Amniotic epithelial cell (primary cell): ENCODE data around the gene NDUFV1.
A peak's percentile ranks its signal among the peaks of the same experiment; 100 is the strongest.

Source experiments
- DNase-seq: peaks from one replicate; pipeline ENCODE4 v3.0.0-alpha.2; 2010; ENCODE audit warnings: low read depth

The NDUFV1 gene

DNA sequence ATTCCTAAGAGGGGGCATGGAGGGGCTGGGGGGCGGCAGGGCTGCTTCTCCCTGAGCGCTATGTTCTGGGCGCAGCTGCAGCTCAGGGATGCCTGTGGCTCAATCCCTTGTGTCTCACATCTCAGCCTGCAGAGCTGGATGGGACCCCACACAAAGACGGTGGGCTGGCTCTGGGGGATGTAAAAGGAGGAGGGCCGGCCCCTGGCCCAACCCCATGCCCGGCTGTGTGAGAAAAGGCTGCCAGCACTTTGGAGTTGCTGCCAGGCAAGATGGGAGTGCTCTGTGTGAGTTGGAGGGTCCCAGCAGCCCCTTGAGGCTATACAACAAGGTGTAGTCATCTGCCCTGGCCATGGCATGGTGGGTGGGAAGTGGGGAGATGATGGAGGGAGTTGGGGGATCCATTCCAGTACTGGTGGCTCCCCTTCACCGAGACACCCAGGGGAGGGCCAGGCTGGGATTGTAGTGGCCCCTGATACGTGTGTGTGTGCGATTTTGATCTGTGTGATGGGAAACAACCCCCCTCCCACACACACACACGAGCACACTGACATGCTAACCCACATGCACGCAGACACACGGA is 34.1 kb downstream of the NDUFV1 start:
- no peak for DNase-seq

DNA sequence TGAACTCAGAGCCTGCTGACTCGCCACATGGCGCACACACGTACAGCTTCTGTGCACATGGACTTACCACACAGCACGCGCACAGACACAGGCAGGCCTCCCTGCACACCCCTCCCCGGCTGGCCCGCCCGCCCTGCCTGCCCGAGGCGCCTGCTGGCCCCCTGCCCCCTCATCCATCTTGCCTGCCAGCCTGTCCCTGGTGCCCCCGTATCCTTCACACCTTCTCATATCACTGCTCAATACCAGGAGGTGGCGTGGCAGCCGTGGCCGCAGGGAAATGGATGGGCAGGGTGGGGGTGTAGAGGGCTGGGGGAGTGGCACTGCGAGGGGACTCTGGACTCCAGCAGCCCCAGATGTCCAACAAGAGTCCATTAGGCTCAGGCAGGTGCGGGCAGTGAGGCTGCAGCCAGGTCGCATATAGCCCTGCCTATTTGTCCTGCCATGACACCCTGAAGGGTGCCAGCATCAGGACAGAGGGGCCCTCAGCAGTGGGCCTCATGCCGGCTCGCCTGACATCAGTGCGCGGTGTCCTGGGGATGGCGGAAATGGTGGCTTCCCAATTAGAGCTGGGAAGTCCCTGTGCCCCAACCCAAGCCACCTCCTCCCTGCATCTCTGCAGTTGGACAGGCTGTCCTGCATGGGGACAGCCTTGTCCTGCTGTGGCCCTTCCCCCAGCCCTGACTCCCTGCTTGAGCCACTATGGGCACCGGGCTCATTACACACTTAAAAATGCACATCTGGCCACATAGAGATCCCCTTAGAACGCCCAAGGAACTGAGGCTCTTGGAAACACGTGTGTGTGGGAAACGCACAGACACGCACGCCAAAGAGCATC is 34.8 kb downstream of the NDUFV1 start:
- no peak for DNase-seq

DNA sequence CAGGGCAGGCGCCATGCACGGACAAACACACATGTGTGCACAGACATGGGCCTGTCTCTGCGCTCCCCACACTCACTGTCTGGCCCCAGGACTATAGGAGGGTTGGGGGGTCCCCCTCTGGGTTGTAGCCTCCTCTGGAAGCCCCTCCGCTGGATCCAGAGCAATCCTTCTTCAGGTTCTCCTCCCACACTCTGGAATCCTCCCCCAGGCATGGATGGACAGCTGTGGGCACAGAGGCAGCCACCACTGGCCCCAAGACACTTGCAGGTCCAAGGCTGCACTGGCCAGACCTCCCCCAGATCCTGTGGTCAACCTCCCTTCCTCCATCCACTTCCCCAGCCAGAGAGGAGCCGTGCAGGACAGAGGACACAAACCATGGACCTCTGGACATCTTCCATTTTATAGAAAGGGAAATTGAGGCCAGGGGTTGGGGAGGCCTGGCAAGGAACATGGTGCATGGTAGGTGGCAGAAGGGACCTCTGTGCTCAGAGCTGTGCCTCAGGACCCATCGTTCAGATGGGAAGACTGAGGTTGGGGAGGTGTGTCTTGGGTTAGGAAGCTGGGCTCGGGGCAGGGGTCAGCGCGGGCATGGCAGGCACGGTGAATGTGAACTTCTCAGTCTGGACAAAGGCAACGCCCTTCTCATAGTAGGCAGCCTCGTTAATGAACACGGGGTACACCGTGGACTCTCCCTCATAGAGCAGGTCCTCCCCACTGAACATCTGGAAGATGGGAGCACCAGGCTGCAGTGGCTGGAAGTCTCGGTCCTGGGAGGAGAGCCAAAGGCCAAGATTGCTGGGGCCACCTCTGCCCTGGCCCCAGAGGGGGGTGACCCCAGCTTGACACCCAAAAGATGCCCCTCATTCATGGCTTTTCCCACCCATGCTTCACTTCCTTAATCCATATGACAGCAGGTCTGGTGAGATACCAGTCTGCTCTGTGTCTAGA is 35.7 kb downstream of the NDUFV1 start:
- DNase-seq, result no peak

- peak; percentile 19 for DNase-seq
Observed at GRCh38 chr11:67644042-67644441, 37.3 kb downstream of the NDUFV1 start.

DNA sequence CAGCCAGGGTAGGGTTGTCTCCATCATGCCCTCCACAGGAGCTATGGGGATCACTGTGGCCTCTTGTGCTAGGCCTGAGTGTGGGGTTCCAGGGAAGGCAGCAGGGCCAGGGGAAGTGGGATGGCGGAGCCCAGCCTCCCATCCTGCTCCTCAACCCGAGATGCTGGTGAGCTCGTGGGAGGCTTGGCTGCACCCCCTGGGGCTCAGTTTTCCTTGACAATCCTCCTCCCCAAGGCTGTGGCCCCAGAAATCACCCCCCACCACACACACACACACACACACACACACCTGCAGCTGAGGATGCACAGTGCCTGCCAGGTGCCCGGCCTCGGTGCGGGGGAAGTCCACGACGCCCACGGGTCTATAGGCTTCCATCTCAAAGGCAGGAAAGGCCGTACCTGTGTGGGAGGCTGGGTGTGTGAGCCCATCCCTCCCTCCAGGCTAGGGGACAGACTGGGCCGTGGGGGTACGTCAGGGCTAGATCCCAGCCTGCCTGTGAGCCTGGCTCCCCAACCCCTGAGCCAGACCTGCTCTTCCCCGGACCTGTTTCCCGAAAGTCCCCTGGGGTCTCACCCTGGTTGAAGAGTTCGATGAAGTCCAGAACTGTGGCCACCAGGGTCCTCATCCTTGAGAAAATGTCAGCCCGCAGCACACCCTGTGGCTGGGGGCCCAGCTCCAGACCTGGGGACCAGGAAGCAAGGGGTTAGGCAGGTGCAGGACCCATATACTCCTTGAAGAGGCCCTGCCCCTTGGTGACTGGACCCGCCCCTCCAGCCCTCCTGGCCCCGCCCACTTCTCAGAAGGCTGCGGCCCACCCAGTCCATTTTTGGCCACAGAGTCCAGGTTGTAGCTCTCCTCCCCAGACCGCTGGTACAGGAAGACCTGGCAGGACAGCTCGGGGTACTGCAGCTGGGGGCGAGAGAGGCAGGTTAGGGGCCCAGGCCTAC is 38.0 kb downstream of the NDUFV1 start:
- DNase-seq, result no peak

DNA sequence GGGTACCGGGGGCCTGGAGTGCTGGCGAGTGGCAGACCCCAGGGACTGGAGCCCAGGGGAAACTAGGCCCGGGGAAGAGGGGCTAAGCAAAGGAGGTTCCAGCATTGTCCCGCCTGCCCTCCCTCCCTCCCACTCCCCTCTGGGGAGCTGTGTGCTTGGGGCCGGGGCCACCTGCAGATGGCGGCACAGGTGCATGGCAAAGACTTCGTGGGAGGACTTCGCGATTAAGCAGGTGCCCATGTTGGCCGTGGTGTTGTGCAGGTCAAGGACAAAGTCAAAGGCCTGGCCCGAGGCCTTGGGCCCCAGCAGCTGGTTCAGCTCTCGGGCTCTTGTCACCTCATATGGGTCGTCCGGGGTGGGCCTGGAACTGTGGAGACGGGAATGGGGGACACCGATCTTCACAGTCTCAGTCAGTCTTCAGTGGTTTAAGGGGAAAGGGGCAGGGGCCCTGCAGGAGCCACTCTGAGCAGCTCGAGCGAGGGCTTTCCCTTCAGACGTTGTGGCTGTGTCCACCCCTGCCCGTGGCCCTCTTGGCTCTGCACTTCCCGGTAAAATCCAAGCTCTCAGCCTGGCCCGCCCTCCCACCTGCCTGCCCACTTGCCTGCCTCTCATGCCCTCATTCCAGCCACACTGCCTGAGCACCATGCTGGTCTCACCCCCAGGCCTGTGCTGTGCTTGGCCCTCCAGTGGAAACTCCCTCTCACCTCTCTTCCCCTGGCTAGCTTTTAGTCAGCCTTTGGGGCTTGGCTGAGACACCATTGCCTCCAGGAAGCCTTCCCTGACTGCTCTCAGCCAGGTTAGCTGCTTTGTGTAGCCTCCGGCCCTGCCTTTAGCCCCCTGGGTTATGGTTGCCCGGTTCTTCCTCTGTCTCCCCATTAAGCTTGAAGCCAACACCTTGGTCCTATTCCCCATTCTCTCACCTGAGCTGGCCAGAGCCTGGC is 39.1 kb downstream of the NDUFV1 start:
- DNase-seq, result no peak

GRCh38 chr11:67646535-67647336 is 40.0 kb downstream of the NDUFV1 start:
- DNase-seq, result no peak

DNA sequence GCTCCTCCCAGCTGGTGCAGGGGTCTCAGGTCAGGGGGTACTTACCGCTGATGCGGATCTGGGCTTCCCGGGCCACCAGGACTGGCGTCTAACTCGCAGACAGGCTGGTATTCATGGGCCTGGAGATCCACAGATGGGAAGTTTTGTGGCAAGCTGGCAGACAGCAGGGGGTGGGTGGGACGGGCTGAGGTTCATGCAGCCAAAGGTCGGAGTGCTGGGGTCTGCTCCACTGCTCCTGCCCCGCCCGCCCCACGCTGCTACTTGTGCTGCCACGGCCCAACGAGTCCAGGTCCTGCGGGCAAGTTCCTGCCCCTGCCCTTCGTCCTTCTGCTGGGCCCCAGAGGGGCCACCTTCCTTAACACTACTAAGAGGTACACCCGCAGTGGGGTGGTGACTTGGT is 40.7 kb downstream of the NDUFV1 start:
- DNase-seq, result no peak

- DNase-seq, result no peak
Observed at GRCh38 chr11:67648140-67648795, 41.5 kb downstream of the NDUFV1 start.

GRCh38 chr11:67648796-67649613 is 42.3 kb downstream of the NDUFV1 start:
- no peak for DNase-seq

DNA sequence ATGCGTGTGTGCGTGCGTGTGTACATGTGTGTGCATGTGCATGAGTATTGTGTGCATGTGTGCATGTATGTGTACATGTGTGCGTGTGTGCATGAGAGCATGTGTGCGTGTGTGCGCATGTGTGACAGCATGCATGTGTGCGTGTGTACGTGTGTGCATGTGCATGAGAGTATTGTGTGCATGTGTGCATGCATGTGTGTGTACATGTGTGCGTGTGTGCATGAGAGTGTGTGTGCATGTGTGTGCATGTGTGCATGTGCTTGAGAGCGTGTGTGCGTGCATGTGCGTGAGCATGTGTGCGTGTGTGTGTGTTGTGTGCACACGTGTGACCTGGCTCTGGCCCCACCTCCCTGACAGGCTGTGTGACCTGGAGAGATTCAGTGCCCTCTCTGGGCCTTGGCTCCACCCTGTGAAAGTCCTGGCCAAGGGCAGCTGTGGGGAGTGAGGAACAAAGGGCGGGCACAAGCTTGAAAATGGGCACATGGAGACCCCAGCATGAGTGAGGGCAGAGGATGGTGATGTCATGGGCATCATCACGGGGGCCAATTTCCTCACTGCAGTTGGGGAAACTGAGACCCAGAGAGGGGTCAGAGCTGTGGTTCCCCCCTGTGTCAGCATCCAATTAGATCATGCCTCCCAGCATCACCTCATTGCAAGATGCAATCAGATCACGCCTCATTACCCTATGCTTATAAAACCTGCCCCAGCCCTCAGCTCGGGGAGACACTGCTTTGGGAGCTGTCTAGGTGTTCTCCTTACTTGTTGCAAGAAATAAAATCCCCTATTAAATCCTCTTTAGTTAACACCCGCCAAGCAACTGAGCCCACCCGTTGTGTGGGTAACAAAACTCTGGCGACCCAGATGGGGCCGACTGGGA is 43.1 kb downstream of the NDUFV1 start:
- DNase-seq, result no peak

DNA sequence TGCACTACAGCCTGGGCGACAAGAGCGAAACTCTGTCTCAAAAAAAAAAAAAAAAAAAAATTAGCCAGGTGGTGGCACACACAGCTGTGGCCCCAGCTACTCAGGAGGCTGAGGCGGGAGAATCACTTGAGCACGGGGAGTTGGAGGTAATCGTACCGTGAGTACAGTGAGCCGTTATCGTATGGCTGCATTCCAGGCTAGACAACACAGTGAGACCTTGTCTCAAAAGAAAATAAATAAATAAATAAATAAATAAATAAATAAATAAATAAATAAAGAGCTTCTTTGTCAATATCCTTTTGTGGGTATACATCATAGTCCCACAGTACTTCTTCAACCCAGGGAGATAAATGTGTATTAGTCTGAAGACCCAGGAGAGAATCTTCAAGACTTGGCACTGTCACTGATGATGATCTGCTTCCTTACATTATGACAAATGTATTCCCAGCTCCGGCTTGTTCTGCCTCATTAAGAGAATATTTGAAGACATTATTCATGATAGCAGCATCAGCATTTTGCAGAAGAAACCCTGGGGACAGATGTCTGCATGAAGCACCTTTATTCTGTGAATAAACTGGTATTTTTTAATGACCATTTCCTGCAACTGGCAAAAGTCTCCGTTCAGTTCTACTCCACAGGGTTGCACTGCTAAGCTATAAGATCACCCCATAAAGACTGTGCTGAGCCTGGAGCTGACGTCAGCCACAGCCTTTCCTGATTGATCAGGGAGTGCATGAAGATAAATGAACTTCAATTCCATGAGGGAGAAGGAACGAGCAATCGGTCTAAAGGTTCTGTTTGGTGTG is 45.4 kb downstream of the NDUFV1 start:
- no peak for DNase-seq

DNA sequence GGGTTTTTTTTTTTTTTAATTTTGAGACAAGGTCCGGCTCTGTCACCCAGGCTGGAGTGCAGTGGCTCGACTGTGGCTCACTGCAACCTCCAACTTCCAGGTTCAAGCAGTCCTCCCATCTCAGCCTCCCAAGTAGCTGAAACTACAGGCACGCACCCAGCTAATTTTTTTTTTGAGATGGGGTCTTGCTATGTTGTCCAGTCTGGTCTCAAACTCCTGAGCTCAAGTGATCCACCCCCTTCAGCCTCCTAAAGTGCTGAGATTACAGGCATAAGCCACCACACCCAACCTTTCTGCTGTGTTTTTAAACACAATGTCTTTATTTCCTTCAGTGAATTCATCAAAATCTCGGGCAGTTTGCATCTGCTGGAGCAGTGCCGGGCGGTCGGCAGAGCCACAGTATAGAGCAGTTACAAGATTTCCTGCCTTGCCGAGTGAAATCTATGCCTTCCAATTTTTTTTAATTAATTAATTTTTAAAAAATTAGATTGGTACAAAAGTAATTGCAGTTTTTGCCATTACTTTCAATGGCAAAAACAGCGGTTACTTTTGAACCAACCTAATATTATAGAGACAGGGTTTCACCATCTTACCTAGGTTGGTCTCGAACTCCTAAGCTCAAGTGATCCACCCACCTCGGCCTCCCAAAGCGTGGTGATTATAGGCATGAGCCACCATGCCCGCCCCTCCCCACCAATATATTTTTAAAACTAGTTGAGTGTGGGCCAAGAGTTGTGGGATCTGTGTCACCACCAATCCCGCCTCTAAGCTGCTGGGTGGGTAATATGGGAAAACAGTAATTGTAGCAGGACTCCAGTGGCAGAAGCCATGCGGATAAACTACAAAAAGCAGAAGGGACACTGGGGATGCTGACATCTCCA is 46.5 kb downstream of the NDUFV1 start:
- DNase-seq, result no peak

- no peak for DNase-seq
Observed at GRCh38 chr11:67654225-67654624, 47.5 kb downstream of the NDUFV1 start.

DNA sequence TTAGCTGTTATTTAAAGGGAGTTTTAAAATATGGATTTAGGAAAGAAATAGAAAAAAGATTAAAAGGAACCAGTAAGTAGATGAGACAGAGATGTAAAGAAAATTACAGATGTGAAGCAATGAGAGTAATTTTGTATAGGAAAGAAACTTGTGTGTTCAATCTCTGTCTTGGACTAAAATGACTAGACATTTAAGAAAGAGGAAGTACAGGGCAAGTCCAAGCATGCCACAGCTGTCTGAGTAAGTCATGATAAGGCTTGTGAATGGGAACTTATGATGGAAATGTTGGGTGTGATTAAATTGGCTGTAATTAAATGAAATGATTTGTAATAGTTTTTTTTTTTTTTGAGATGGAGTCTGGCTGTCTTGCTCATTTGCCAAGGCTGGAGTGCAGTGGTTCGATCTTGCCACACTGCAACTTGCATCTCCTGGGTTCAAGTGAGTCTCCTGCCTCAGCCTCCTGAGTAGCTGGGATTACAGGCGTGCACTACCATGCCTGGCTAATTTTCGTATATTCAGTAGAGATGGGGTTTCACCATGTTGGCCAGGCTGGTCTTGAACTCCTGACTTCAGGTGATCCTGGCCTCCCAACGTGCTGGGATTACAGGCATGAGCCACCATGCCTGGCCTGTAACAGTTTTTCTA is 49.7 kb downstream of the NDUFV1 start:
- peak; percentile 19 for DNase-seq
